Cerebellar nuclear complex (tissue), 1 donor: ENCODE data around the gene KCNJ16.
"Not testable (repeated sequence)": the region's sequence is repeated elsewhere in the genome, so short reads cannot be mapped to it uniquely, and the experiment has no call there.

Source experiments
- DNase-seq, 2 experiments: peaks; one replicate each; lab custom pipeline; 2025; lab: John Stamatoyannopoulos, UW

Gene KCNJ16

DNA sequence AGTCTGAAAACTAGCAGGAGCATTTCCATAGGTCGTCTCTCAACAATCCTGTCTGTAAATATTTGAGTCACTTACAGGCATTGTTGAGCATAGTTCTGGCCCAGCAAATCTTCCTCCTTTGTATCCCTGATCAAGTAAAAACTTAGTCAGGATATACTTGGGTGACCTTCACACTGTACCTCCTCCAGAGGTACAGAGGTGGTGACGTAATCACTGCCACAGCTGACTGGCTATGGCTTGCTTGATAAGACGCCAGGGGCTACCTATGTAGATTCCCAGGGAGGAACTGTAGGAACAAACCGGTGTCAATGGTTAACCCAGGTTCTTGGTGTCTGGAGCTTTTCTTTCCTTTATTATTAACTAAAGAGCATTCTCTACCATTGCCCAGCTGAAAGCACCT, at the start of gene KCNJ16:
Gene KCNJ16, plus strand, starts transcription at position 270 of the 400 bp plus-strand sequence. CDS start 56,863 bp downstream, outside the sequence.
- no peak for DNase-seq

DNA sequence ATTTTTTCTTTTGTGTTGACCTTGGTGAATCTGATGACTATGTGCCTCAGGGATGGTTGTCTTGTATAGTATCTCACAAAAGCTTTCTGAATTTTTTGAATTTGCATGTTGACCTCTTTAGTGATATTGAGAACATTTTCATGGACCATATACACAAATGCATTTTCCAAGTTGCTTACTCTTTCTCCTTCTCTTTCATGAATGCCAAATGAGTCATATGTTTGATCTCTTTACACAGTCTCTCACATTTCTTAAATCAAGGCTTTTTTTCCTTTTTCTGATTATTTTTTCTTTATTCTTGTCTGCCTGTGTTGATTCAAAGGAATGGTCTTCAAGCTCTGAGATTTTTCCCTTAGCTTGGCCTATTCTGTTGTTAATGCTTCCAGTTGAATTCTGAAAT, 46.6 kb upstream of the KCNJ16 start:
- no peak for DNase-seq

DNA sequence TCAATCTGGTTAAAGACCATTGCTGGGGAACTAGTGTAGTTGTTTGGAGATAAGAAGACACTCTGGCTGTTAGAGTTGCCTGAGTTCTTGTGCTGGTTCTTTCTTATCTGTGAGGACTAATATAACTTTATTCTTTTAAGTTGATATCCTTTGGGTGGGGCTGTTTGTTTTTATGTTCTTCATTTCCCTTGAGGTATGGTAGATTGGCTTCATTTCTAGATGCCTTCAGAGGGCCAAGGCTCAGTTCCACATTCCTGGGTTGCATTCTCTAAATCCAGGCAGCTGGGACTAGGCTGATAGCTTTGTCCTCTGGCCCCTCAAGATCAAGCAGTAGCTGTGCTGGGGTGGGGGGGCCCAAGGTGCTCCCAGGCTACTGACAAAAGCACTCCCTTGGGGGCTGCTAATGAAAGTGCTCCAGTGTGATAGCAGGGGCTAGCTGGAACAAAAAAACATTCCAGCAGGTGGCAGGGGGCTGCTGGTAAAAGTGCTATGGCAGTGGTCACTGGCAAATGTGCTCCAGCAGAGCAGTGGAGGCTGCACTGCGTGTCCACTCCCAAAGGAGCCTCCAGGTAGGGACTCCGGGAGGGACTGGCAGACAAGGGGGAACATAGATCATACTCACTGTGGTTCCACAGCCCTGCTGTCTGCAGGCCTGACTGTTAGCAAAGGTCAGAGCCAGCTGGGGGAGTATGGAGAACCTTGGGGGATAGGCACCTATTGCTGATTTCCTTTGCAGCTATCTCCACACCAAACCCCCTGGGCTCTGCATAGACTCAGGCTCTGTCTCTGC, 45.9 kb upstream of the KCNJ16 start:
- no peak for DNase-seq

DNA sequence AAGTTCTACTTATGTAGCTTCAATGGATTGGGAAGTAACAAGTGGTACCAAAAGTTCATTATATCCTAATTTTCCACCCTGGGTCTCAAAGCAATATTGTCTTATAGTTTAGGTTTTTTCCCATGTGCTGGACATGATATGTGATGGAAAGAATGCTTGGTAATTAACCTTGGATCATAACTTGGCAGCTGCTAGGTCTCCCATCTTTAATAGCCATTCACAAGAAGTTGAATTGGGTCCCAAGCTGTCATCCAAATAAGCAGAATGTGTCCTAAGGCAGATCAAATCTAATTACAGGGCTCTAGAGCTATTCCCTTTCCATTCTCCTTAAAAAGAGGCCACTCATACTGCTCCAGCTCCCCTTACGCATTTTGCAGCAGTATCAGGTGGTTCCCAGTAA, 44.7 kb upstream of the KCNJ16 start:
- no peak for DNase-seq

DNA sequence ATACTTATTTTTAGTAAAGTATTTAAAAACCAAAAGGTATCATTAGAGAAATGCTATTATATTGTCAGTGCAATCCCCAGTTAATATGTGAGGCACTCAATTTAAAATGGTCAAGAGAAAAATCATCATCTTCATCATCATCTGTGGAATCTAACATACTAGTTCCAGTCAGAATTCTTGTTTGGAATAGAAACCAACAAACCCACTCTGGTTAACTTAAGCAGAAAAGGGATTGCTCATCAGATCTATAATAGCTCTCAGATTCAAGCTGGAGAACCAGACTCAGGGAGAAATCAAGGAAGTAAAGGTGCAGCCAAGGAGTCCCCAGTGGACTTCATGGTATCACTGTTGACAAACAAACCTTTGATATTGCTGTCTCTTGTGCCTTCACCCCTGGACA, 43.7 kb upstream of the KCNJ16 start:
- no peak for DNase-seq

DNA sequence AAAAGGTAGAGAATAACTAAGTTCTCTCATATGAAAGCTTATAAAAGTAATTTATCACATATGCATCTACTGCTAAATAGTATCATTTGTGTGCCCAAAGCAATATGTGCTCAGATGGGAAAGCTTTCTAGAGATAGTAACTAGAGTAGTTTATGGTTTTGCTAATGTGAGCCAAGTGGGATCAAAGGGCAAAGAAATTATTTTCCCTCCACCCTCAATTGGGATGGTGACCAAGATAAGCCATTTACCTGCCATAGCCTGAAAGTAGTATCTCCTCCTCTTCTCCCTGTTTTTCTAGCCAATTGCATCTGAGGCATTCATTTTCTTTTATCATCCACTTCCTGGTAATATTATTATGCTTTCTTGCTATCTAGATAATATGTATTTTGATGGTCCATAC, 41.9 kb upstream of the KCNJ16 start:
- no peak for DNase-seq

DNA sequence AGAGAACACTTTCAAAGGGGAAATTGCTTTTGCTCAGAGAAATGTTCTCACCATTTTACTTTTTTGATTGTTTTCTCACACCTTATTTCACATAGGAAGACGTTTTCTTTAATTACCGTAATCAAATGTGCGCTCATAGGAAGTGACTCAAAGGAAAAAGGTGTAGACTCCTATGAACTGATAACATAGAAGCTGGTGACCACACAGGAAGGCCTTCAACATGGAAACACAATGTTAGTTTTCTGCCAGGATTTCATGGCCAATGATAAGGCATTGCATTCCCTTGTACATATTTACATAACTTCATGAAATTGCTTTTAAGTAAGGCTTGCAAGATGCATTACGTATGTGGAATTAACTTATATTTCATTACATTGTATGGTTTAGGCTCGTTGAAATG, 40.9 kb upstream of the KCNJ16 start:
- DNase-seq: no peak

DNA sequence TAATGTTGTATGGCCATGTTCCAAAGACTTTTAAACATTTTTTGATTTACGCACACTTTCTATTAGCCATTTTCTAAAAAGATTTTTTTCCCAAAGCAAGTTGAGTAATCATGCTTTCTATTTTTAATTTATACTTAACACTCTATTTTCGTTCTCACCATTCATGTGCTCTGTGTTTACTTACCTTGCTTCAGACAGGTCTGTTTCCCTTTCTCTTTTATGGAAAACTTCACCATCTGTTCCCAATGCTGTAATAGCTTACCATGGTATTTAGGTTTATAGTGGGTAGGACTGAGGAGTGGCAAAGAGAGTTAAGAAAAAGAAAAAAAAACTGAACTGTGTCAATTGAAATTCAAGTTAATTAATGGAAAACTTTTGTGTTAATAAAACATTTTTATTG, 37.5 kb upstream of the KCNJ16 start:
- no peak for DNase-seq

DNA sequence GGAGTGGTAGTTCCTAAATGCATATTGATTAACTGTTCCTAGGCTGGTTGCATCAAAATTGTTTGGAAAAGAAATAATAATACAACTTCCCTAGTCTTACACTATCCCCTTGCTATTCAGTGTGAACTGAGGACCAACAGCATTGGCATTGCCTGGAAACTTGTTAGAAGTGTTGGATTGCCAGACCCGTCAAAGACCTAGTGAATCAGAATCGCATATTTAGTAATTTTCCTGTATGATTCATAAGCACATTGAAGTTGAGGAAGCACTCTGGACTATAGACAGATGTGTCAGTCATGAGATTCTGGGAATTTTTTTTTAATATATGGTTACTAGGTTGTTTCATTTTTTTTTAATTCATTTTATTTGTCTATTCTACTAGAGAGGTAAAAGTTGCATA, 34.7 kb upstream of the KCNJ16 start:
- no peak for DNase-seq

DNA sequence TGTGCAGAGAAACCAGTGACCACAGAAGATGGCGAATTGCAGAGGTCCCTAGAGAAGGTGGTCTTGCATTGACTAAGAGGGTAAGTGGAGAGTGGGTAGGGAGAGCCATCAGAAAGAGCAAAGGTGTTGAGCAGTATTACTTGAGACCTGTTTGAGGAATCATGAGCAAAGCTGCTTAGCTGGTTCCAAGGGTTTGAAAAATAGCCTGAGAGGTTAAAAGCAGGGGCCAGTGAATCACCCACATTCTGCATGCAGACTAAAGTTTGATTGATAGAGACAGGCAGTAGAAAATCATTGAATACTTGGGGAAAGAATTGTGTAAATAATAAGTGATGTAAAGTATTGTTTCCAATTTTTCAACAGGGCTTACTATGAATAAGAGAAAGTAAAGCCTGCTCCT, 34.0 kb upstream of the KCNJ16 start:
- DNase-seq: no peak

DNA sequence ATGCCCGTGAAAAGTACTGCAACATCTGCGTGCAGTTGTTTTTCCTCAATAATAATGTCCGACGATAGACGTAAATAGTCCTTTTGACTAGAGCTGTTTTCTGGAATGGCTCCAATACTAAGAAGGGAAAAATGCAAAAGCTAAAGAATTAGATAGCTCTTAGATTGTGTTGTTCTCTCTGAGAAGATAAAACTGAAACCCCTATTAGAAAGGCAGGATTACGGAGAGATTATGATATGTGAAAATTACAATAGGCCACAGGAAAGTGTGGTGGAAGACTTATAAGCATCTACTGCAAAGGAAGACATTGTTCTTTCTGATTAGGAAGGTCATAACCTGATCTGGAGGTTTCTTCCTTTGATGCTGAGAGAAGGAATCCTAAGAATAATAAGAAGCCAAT, 33.5 kb upstream of the KCNJ16 start:
- DNase-seq: no peak

DNA sequence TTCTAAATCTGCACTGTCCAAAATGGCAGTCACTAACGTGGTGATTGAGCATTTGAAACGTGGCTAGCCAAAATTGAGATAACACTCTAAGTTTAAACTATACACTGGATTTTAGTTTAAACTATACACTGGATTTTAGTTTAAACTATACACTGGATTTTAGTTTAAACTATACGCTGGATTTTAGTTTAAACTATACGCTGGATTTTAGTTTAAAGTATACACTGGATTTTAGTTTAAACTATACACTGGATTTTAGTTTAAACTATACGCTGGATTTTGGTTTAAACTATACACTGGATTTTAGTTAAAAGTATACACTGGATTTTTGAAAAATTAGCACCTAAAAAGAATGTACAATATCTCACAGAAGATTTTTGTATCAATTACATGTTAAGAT, 29.2 kb upstream of the KCNJ16 start:
- DNase-seq: not testable (repeated sequence)

DNA sequence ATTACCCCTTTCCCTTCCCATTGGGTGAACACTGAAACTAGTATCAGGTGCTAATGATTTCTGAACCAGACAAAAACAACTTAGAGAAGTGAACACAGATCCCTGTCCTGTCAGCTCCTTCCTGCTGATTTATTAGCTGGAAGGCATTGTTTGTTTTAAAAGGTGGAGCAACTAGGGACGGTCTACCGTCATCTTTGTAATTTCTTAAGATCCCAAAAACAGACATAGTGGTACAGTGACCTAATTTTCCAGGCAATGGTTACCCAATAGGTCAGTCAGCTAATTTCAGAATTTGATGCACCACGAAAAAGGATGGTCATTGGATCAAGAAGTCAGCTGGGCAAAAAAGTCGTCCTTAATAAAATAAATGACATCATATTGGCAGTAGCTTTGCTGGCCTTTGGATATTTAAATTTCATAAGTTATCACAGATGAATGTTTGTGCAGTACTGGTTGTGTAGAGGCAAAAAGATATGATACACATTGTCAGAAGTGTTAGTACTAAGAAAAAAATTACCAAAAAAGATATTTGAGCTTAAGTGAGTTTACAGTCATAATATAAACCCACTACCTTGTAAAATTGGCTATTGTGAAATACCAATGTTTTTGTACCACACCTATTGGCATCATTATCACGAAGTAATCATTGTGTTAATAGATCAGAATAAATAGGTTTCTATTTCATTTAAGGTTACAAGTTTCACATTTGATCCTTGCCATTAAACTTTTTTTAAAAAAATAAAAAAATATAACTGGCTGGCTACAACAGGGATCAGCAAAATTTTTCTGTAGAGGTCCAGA, 27.2 kb upstream of the KCNJ16 start:
- no peak for DNase-seq

DNA sequence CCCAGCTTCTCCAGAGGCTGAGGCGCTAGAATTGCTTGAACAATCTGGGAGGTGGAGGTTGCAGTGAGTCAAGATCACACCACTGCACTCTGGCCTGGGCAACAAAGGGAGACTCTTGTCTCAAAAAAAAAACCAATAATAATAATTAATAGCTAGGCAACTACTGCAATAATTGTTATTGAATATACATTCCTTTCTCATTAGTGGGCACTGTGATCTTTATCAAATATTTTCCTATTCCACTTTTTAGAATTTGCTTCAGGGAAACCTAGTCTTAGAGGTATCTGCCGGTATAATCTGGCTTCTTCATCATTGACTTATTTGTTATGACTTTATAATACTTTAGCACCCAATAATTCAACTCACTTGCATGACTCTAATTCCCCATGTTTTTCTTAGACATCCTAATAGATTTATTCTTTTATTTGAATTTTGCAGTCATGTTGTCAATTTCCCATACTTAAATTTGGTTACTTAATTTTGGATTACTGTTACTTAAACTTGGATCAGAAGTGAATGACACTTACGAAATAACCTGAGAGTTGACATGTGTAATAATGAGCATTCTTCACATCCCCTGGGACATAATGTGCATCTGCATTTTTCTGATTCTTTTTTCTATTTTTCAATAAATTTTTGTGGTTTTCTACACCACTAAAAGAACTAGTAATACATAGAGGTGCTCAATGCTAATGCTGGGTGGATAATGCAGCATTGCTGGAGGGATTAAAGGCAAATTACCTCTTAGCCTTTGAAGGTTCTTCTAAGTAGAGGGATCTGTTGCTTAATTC, 25.0 kb upstream of the KCNJ16 start:
- no peak for DNase-seq

DNA sequence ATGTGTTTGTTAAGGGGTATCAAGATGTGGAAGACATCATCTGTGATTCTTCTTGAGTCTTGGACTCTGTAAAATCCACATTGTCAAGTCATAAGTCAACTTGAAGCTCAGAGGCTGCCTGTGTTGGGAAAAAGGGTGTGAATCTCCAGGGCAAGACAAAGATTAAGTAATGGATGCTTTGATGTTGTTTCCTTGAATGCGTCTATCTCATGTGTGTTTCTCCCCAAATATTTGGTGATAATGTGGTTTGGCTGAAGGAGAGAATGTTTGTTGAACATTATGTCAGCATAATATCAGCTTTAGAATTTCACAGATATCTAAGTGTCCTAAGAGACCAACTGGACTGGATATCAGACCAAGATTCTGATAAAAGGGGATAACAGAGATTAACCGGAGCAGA, 24.1 kb upstream of the KCNJ16 start:
- DNase-seq: no peak

DNA sequence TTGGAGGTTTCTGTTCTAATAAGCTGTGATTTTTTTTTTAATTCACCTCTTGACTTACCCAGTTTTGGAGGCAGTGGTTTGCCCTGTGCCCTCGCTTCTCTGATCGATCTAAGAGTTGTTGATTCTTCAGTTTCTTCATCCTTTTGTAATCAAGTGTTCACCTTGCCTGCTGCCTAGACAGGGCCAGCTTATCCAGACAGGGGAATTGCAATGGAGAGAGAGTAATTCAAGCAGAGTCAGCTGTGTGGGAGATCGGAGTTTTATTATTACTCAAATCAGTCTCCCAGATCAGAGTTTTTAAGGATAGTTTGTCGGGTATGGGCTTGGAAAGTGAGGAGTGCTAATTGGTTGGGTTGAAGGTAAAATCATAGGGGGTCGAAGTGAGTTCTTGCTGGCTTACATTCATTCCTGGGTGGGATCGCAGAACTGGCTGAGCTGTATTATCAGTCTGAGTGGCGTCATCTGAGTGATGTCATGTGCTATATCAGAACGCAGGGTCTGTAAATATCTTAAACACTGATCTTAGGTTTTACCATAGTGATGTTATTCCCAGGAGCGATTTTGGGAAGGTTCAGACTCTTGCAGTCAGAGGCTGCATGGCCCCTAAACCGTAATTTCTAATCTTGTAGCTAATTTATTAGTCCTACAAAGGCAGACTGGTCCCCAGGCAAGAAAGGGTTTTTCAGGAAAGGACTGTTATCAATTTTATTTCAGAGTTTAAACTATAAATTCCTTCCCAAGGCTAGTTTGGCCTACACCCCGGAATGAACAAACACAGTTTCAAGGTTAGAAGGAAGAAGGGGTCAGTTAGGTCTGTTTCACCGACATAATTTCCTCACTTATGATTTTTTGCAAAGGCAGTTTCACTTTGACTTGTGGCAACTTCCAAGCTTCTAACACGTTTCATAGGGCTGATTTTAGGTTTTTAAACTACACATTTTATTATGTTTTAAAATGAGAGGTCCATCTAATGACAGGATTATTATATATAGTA, 21.5 kb upstream of the KCNJ16 start:
- DNase-seq: no peak

DNA sequence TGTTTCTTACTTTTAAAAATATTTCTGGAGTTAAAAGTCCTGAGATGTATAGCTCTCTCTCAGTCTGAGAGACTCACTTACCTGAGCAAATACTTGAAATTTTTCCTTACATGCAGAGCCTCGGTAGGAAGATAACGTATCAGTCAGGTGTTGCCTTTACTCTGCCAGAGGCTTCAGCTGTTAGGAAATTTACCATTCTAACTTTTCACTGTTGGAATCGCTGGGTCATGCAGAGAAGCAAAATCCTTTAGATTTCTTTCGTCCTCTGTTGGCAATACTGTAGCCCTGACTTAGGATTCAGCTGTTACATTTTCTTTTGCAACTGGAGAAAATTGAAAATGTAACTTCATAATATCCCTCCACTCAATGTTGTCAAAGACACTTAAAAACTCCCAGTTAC, 20.0 kb upstream of the KCNJ16 start:
- DNase-seq: no peak

DNA sequence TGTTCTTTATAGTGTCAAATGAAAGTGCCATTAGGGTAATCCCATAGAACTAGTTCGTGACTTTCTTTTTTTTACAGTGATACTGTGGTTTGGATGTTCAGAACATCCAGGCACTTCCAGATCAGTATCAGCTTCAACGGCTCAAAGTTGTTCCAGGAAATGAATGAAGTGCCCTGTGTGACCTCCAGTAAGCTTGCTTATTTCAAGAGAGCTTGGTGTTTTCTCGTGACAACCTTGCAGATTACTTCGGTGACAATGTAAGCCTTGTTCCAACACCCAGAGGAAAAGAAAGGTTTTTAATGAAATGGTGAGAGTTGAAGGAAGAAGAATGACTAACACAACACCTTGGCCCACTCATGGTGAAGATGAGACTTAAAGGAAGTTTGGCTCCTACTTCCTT, 16.0 kb upstream of the KCNJ16 start:
- no peak for DNase-seq

DNA sequence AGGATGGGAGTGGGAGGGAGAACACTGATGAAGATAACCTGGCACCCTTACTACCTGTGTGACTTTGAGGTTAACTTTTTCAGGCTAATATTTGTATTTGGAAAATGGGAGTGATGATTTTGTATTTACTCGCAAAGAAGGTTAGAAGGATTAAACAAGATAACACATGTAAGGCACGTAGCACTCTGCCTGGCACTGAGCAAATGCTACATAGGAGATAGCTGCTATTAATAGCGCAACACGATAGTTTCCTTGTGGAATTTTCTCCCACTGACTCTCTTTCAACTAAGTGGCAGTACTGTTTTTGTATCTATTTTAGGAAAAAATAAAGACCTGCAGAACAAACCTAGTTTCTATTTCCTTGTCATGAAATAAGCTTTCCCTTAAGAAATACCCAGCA, 15.4 kb upstream of the KCNJ16 start:
- no peak for DNase-seq

DNA sequence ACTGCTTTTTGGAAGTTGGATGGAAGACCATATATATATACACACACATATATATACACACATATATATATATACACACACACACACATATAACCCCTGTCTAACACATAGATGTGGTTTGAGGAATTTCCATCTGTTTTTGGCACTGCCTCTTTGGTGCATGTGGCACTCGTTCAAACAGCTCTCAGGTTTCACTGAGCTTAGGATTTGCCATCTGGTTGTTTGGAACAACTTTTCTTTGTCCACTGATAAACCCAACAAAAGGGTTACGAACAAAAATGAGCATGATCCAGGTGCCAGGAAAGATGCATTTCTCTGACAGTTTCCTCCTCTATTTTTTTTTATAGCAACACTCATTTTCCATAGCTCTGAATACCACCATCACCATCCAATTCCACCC, 14.6 kb upstream of the KCNJ16 start:
- no peak for DNase-seq

DNA sequence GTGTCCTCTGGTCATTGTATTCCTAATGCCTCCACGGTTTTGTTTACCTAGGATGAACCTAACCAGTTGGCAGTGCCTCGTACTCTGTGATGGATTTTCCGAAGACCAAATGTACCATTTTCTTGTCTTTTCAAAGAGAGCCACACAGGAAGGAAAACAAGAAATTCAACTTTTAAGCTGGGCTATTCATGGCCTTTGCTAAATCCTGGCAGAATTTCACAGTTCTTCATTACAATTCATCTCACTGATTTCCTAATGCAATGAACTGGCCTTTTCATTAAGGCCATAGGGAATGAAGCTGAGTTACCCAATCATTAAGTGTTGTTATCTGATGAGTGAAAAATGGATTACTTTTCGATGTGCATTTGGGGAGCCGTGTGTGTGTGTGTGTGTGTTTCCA, 7.9 kb upstream of the KCNJ16 start:
- DNase-seq: no peak
